Esophagus muscularis mucosa (tissue), 4 donors: Measurements from ENCODE around the gene DMPK.

Experiments
- CTCF ChIP-seq, 3 experiments: fragments of 200-600 bp in 2 of 3; fragments of 450-650 bp in 1 of 3; sonication (generic) in 2 of 3; IDR thresholded peaks; one replicate each; pipeline ENCODE4 v1.5.1; 2017 to 2019; ENCODE audit warnings: antibody characterized with exemption in 3 of 3, mild to moderate bottlenecking in 2 of 3, moderate library complexity in 1 of 3
- EP300 ChIP-seq: sonication (generic); formaldehyde crosslinking; IDR thresholded peaks from one replicate; pipeline ENCODE4 v1.6.1; 2017; ENCODE audit warnings: antibody characterized with exemption
- POLR2A ChIP-seq: fragments of 450-650 bp; IDR thresholded peaks from one replicate; pipeline ENCODE4 v1.6.1; 2017; ENCODE audit warnings: antibody characterized with exemption, moderate library complexity, mild to moderate bottlenecking, low read depth
- POLR2AphosphoS5 ChIP-seq, 2 donors: sonication (generic); formaldehyde crosslinking; IDR thresholded peaks; one replicate each; pipeline ENCODE4 v1.6.1; 2017; ENCODE audit warnings: antibody characterized with exemption in 2 of 2

GRCh38 chr19:45784096-45784495, 1.8 kb upstream of the DMPK start:
- TF ChIP-seq CTCF (IDR thresholded peaks at IDR 0.05) (no peak), POLR2A (no peak), POLR2AphosphoS5 (IDR thresholded peaks at IDR 0.05) (no peak), EP300 (no peak)
